HG03521 (cell line): ENCODE data around the gene TFR2.

Experiments
- ATAC-seq: cut with Tn5 transposase; IDR thresholded peaks from one replicate; pipeline ENCODE4 v1.9.1; 2021; ENCODE audit warnings: mild to moderate bottlenecking, moderate library complexity; ENCODE audit not compliant: unreplicated experiment

Gene TFR2

DNA sequence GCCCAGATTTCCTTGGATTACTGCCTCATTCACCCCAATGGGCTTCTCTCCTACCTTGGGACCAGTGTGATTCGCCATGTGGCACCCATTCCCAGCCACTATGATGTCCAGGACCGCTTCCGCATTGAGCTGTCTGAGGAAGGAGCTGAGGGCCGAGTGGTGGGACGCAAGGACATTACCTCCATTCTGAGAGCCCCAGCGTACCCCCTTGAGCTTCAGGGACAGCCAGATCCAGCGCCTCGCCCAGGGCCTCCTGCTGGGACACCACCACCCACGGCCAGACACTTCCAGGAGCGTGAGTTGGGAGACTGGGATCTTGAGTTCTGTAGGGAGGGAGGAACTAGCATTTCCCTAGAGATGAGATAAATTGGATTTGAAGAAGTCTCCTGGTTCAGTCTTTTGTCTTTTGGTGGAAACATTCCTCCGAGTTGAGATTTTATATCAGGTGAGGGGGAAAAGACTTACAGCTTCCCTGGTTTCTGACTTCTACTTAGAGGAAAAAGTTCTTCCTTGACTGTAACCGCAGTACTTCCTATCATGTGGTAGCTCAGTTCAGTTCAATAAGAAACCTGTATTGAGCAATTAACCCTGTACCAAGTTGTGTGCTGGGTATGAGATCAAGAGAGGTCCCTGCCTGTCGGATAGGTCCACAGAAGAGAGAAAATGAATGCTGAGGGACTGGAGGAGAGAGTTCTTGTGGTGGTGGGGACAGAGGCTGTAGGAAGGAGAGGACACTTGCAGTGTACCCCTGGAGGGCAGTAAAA is 27.8 kb downstream of the TFR2 start:
- no peak for ATAC-seq

- no peak for ATAC-seq
Observed at GRCh38 chr7:100612730-100613390, 28.5 kb downstream of the TFR2 start.

- peak; percentile 89 for ATAC-seq
Observed at GRCh38 chr7:100611983-100612729, 29.2 kb downstream of the TFR2 start, which contains the start of gene MOSPD3. MOSPD3 (plus strand) TSS chr7:100612540; CDS start chr7:100612792, 252 bp downstream.

DNA sequence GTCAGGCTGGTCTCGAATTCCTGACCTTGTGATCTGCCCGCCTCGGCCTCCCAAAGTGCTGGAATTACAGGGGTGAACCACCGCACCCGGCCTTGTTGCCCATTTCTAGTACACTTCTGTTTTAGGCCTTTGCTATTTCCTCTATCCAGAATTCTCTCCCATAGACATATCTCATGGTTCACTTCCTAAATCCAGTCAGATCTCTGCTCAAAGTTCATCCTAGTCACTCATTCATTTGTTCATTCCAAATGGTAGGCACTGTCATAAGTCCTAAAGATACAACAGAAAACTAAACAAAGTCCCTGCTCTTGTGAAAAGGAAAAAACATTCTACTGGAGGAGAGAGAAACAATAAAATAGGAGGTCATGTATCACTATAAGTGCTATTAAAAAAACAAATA is 31.4 kb downstream of the TFR2 start:
- ATAC-seq: no peak

- no peak for ATAC-seq
Observed at GRCh38 chr7:100607111-100607510, 34.2 kb downstream of the TFR2 start.

DNA sequence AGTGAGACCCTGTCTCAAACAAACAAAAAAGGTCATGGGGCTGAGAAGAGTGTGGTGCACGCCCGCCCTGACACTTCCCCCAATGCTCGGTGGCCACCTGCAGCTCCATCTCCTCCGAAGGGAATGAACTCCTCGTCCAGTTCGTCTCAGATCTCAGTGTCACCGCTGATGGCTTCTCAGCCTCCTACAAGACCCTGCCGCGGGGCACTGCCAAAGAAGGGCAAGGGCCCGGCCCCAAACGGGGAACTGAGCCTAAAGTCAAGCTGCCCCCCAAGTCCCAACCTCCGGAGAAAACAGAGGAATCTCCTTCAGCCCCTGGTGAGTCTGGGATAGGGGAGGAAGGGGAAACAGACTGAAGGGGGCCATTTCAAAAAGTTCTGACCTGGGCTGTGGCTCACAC is 35.0 kb downstream of the TFR2 start:
- no peak for ATAC-seq

DNA sequence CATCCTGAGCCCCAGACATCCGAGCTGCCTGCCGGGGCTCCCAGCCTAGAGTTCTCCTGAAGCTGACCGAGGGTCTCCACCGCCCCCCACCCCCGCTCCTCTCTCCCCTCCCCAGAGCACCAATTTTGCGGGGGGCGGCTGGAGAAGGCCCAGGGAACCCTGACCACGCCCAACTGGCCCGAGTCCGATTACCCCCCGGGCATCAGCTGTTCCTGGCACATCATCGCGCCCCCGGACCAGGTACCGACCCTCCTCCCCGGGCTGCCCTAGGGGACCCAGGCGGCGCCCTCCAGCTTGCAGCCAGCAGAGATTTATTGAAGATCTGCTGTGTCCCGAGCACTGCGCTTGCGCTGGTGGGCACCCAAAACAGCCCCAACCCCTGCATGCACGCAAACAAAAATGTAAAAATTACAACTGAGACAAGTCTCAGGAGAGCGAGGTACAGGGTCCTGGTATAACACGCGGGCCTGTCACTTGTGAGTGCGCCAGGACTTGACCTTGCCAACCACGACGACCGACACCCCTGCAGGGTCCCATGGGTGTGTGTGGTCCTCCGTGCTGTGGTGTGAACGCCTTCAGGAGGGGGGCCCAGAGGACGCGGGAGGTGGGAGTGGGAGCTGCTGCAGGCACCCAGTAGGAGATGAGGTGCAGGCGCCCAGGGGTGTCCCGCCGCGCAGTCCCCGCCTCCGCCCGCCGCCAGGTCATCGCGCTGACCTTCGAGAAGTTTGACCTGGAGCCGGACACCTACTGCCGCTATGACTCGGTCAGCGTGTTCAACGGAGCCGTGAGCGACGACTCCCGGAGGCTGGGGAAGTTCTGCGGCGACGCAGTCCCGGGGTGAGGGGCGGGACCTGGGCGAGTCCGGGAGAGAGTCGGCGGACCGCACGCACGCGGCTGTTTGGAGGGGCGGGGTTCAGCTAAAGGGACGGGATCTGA is 36.1 kb downstream of the TFR2 start:
- no peak for ATAC-seq

DNA sequence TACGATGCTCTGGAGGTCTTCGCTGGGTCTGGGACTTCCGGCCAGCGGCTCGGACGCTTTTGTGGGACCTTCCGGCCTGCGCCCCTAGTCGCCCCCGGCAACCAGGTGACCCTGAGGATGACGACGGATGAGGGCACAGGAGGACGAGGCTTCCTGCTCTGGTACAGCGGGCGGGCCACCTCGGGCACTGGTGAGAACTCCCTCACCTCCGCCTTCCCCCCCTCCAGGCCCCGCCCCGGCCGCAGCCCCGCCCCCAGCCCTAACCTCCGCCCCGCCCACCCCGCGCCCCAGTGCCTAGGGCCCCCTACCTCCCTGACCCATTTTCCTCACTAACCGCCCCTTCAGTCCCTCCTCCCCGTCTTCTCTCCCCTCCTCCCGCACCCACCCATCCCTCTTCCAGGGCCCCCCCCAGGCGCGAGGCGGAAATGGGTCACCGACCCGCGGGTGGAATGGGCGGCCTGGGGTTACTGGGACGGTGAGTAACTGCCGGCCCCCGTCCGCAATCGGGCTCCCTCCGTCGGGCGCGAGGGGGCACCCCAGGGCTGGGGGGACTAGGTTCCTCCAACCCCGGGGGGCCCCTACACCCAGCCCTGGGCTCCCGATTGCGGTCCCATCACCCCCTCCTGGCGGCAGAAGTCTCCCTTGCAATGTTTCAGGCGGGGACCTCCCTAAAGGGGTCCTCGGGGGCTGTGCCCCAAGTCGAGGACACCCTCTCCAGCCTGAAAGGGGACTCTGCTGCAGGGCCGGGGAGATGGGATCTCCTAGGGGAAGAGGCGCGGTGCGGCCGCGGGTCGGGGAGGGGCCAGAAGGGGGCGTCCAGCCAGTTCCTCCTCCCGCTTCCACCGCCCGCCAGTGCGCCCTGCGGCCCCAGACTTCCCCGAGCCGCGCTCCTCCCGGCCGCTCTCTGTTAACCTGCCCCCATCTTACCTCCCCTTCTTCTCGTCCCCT is 37.0 kb downstream of the TFR2 start:
- ATAC-seq: no peak

DNA sequence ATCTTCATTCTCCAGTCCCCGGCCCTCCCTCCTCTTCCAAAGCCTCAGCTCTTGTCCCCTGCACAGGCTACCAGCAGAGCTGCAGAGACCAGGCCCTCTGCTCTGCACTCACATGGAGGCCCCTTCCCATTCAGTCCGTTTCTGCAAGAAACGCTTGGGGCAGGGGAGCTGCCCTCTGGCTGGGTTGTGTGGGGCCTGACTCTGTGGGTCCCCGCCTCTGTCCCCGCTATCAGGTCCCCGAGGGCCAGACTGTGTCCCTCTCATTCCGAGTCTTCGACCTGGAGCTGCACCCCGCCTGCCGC is 37.7 kb downstream of the TFR2 start:
- ATAC-seq: no peak

DNA sequence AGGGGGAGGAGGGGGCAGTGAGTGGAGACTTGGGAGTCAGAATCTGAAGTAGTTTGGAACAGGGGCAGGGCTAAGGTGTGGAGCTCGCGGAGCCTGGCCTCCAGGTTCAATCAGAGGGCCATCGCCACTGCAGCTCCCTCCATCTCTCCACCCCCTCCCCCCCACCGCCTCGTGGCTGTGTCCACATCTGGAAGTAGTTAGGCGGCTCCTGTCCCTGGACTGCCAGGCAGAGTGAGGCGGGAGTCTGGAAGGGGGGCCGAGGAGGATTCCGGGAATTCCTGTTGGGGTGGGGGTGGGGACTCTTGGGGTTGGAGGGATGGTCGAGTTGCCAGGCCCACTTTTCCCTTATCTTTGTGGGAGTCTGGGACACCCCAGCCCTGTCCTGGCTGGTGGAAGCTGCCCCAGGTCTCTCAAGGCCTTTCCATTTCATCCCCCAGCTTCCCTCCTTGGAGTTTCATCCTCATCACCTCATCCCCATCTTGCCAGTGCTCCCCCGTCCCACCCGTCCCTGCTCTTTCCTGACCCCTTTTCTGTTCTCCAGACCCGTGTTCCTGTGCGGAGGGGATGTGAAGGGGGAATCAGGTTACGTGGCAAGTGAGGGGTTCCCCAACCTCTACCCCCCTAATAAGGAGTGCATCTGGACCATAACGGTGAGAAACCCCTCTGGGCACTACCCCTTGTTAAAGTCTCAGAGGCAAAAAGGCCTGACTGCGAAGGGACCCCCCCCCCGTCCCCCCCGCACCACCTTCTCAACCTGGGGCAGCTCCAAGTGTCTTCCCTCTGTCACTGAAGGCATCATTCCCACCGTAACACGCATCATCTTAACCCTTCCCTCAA is 38.2 kb downstream of the TFR2 start:
- no peak for ATAC-seq

DNA sequence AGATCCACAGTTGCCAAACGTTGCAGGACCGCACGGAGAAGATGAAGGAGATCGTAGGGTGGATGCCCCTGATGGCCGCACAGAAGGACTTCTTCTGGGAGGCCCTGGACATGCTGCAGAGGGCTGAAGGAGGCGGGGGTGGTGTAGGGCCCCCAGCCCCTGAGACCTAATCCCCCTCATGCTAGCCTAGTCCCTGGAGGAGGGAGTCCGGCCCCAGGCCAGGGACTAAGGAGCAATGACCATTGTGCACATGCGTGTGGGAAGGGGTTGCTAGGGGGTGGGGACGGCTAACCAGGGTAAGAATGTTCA is 40.7 kb downstream of the TFR2 start:
- no peak for ATAC-seq

- ATAC-seq: no peak
Observed at GRCh38 chr7:100599911-100600729, 41.2 kb downstream of the TFR2 start.

- no peak for ATAC-seq
Observed at GRCh38 chr7:100598425-100598824, 42.9 kb downstream of the TFR2 start.

GRCh38 chr7:100595188-100595587 is 46.2 kb downstream of the TFR2 start:
- no peak for ATAC-seq

- no peak for ATAC-seq
Observed at GRCh38 chr7:100591596-100591995, 49.8 kb downstream of the TFR2 start.

DNA sequence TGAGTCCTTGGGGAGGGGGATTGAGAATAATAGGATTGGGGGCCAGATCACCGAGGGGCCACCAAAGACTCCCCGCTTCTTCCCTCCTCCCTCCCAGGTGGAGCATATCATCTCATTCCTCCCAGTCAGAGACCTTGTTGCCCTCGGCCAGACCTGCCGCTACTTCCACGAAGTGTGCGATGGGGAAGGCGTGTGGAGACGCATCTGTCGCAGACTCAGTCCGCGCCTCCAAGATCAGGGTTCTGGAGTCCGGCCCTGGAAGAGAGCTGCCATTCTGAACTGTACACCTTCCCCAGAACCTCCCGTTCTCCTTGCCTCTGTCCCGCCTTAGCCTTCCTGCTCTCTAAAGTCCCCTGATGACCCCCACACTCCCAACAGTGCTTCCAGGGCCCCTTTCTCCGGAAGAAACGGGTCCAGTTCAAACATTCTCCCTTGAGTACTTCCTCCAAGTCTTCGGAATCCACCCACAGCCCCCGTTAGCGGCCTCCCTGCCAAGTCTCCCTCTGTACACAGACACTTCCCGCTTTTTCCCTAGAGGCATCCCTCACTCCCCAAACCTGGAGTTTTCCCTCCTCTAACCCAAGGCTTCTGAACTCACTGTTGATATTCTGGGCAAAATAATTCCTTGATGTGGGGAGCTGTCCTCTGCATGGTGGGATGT is 51.1 kb downstream of the TFR2 start:
- ATAC-seq: no peak

- ATAC-seq: no peak
Observed at GRCh38 chr7:100589341-100589947, 51.9 kb downstream of the TFR2 start.
